GM18858 (cell line): ENCODE measurements around the gene EYA3.

Source experiments
- ATAC-seq: cut with Tn5 transposase; IDR thresholded peaks from one replicate; pipeline ENCODE4 v1.9.1; 2021; ENCODE audit not compliant: unreplicated experiment

EYA3 gene

GRCh38 chr1:28113242-28113572 is 24.8 kb upstream of the EYA3 start:
- ATAC-seq, result no peak

- ATAC-seq, result no peak
Measured at GRCh38 chr1:28112388-28113241, 24.2 kb upstream of the EYA3 start.

- no peak for ATAC-seq
Measured at GRCh38 chr1:28111157-28111556, 22.7 kb upstream of the EYA3 start.

GRCh38 chr1:28110555-28110954 is 22.1 kb upstream of the EYA3 start:
- no peak for ATAC-seq

- ATAC-seq, result no peak
Measured at GRCh38 chr1:28109639-28110038, 21.2 kb upstream of the EYA3 start.

- no peak for ATAC-seq
Measured at GRCh38 chr1:28108001-28108400, 19.6 kb upstream of the EYA3 start.

GRCh38 chr1:28104866-28105467 is 16.6 kb upstream of the EYA3 start:
- ATAC-seq, result no peak

GRCh38 chr1:28102189-28102588 is 13.8 kb upstream of the EYA3 start:
- no peak for ATAC-seq

GRCh38 chr1:28099050-28099769 is 10.8 kb upstream of the EYA3 start:
- no peak for ATAC-seq

- no peak for ATAC-seq
Measured at GRCh38 chr1:28097100-28097472, 8.7 kb upstream of the EYA3 start.

GRCh38 chr1:28096210-28097099 is 8.0 kb upstream of the EYA3 start:
- ATAC-seq, result no peak

- no peak for ATAC-seq
Measured at GRCh38 chr1:28091043-28091781, 2.8 kb upstream of the EYA3 start.

- no peak for ATAC-seq
Measured at GRCh38 chr1:28087614-28088167, 719 bp downstream of the EYA3 start.

GRCh38 chr1:28086651-28087050 is 1.8 kb downstream of the EYA3 start:
- ATAC-seq, result no peak

- no peak for ATAC-seq
Measured at GRCh38 chr1:28085129-28085528, 3.3 kb downstream of the EYA3 start.

GRCh38 chr1:28083876-28084275 is 4.5 kb downstream of the EYA3 start:
- no peak for ATAC-seq

- ATAC-seq, result no peak
Measured at GRCh38 chr1:28078680-28079626, 9.5 kb downstream of the EYA3 start.

GRCh38 chr1:28078262-28078661 is 10.1 kb downstream of the EYA3 start:
- no peak for ATAC-seq

GRCh38 chr1:28074892-28075511 is 13.4 kb downstream of the EYA3 start:
- no peak for ATAC-seq
